Activated naive CD4-positive, alpha-beta T cell treated with anti-CD3 and anti-CD28 coated beads, Interleukin-2, amount 50 U/mL, for 72 hours (primary cell): ENCODE measurements around the gene ICAM1. TPM values are rescaled to one million over a fixed set of nuclear protein-coding genes. Genes with fewer than 3 reads are reported as not detected.
A peak's percentile ranks its signal among the peaks of the same experiment; 100 is the strongest.

Experiments
- ATAC-seq, 2 donors: fragments of 150-1000 bp; cut with Tn5 transposase; 2 replicates each; pipeline ENCODE4 v1.10.0; 2021; ENCODE audit warnings: mild to moderate bottlenecking in 2 of 2, moderate library complexity in 2 of 2
- DNase-seq, 2 donors: peaks; one replicate each; pipeline ENCODE4 v3.0.0; 2021 to 2022; ENCODE audit warnings: low spot score in 2 of 2
- H3K27ac Mint-ChIP-seq, 2 donors: one replicate each; pipeline ENCODE4 v1.8.0; 2022; ENCODE audit warnings: mild to moderate bottlenecking in 2 of 2, mixed read lengths in 2 of 2
- H3K36me3 Mint-ChIP-seq, 2 donors: one replicate each; pipeline ENCODE4 v1.8.0; 2022; ENCODE audit warnings: mixed read lengths in 2 of 2
- H3K9me3 Mint-ChIP-seq, 2 donors: one replicate each; pipeline ENCODE4 v1.8.0; 2022; ENCODE audit warnings: mixed read lengths in 2 of 2
- total RNA-seq, 2 donors: library from RNA; stranded (reverse); gene quantifications; one replicate each; pipeline ENCODE4 v1.2.3, GENCODE V29; 2022

Gene ICAM1
- total RNA-seq, result 10 to 100 TPM; 15.7 to 33.1 TPM

DNA sequence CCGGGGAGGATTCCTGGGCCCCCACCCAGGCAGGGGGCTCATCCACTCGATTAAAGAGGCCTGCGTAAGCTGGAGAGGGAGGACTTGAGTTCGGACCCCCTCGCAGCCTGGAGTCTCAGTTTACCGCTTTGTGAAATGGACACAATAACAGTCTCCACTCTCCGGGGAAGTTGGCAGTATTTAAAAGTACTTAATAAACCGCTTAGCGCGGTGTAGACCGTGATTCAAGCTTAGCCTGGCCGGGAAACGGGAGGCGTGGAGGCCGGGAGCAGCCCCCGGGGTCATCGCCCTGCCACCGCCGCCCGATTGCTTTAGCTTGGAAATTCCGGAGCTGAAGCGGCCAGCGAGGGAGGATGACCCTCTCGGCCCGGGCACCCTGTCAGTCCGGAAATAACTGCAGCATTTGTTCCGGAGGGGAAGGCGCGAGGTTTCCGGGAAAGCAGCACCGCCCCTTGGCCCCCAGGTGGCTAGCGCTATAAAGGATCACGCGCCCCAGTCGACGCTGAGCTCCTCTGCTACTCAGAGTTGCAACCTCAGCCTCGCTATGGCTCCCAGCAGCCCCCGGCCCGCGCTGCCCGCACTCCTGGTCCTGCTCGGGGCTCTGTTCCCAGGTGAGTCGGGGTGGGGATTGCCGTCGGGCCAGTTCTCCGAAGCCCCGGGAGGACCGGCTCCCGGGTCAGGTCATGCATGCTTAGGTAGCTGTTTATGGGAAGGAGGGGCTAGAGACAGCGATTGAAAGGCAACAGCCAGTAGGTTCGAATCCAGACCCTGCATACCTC, at the start of gene ICAM1:
TSS of gene ICAM1 (plus strand) at position 505 of the 779 bp plus-strand sequence. CDS start at position 545, 40 bp downstream.
- DNase-seq (peak; percentile 78 to 88), ATAC-seq (peak; percentile 67 to 73)
- no peaks in the 10 kb centered on the region for H3K9me3 Mint-ChIP-seq
- H3K36me3 Mint-ChIP-seq, result peaks cover 5 to 12% of the 10 kb centered on the region in 2 donors
- H3K27ac Mint-ChIP-seq, result peak within 1 kb of the TSS; percentile 95 to 99

DNA sequence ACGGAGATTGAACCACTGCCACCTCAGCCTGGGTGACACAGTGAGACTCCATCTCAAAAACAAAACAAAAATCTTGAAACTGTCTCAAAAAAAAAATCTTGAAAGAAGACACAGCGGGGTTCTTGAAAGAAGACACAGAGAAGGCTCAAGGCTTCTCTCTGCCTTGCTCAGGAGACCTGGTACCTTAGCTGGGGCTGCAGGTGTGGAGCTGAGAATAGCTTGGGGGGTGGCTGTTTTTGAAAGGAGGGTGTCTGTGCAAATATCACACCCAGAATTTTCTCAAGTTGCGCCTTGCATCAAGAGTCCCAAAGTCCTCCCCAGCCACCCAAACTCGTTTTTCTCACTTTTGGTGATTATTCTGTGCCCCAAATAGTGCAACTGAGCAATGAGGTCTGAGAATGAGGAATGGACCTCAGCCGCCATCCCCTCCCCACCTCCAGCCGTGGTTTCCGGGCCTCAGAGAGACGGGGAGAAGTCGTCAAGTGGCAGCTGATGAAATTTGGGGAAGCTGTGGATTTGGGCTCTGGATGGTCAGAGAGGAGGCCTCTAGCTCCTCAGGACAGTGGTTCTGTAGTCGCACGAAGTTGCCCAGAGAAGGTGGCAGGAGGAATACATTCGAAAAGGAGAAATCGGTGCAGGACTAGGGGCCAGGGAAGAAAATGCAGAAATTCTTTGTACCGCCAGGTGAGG, 48.6 kb upstream of the ICAM1 start:
- H3K9me3 Mint-ChIP-seq, result no peaks in the 10 kb centered on the region
- no peak for DNase-seq
- no peak for ATAC-seq
- H3K36me3 Mint-ChIP-seq, result no peaks in the 10 kb centered on the region
- H3K27ac Mint-ChIP-seq, result no peak overlapping the region

DNA sequence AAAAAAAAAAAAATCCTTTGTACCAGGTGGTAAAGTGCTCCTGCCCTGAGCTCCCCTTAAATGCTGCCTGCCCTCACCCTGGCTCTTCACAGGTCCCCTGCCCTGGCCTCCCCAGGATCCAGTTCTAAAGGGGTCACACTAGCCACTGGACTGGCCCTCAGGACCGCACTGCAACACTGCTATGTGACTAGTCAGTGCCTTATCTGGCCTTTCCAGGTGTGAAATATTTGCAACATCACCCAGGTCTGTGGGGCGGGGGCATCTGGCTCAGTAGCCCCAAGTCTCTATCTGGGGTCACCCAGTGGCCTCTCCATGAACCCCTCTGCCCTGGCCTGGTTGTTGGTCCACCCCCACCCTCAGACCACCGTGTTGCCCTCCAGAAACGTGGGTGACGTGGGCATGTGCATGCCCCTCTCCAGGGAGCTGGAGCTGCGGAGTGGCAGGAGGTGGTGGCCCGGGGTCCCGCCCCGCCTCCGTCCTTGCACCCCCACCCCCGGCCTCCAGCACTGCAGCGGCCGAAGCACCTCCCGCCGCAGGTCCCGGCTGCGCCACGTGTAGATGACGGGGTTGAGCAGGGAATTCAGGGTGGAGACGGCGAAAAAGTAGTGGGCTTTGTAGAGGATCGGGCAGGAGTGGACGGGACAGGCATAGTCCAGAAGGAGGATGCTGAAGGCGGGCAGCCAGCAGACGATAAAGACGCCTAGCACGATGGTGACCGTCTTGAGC, 47.3 kb upstream of the ICAM1 start:
- no peak for ATAC-seq
- DNase-seq, result no peak
- Mint-ChIP-seq H3K36me3 (no peaks in the 10 kb centered on the region), H3K9me3 (no peaks in the 10 kb centered on the region), H3K27ac (no peak overlapping the region)

DNA sequence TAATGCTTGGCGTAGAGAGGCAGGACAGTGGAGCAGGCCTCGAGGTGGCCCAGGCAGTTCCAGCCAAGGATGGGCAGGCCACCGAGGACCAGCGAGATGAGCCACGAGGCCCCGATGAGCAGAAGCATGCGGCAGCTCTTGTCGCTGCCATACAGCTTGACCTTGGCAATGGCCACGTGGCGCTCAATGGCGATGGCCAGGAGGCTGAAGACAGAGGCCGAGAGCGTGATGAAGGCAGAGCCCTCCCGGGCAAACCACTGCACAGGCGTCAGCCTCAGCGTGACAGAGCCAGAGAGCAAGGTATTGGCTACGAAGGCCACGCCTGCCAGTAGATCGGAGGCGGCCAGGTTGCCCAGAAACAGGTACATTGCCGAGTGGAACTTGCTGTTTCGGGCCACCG, 46.6 kb upstream of the ICAM1 start:
- DNase-seq (no peak), ATAC-seq (no peak)
- H3K9me3 Mint-ChIP-seq, result no peaks in the 10 kb centered on the region
- H3K36me3 Mint-ChIP-seq, result no peaks in the 10 kb centered on the region
- H3K27ac Mint-ChIP-seq, result no peak overlapping the region

DNA sequence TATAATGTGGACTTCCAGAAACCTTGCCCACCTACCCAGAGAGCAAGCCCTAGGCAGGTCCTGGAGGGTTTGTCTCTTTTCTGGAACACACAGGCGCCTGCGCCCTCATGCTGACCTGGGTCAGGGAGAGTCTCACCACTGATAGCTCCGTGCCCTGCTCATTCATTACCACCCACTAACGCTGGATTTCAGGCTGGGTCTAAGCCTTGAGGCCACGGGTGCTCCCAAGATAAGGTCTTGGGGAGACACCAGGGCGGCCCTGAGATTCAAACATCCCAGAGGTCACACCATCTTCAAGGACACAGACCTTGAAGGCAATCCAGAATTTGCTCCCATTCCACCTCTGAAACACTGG, 44.9 kb upstream of the ICAM1 start:
- Mint-ChIP-seq H3K27ac (peak overlapping the region in 1 of 2 donors; percentile 21), H3K36me3 (no peaks in the 10 kb centered on the region), H3K9me3 (no peaks in the 10 kb centered on the region)
- ATAC-seq, result no peak
- DNase-seq, result no peak

GRCh38 chr19:10226376-10227025, 44.4 kb upstream of the ICAM1 start:
- DNase-seq (no peak), ATAC-seq (no peak)
- Mint-ChIP-seq H3K9me3 (no peaks in the 10 kb centered on the region), H3K36me3 (no peaks in the 10 kb centered on the region), H3K27ac (peak overlapping the region in 1 of 2 donors; percentile 21)

GRCh38 chr19:10227026-10227971, 43.6 kb upstream of the ICAM1 start:
- Mint-ChIP-seq H3K9me3 (no peaks in the 10 kb centered on the region), H3K27ac (no peak overlapping the region), H3K36me3 (no peaks in the 10 kb centered on the region)
- DNase-seq (no peak), ATAC-seq (no peak)

DNA sequence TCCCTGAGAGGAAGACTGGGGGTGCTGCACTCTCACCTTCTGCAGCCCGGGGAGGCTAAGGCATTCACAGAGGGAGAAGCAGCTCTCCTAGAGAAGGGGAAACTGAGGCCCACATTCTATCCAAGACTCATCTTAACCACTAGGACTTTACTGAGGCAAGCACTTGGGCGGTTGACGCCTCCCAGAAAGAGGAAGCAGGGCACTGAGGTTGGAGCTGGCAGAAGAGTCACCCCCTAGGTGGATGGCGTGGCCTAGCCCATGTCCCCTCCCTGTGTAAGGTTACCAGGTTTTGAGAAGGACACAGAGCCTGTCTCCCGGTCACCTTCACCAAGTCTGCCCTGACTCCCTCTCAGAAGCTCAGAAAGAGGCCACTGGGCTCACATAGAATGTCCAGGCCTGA, 42.5 kb upstream of the ICAM1 start:
- Mint-ChIP-seq H3K9me3 (no peaks in the 10 kb centered on the region), H3K36me3 (no peaks in the 10 kb centered on the region), H3K27ac (no peak overlapping the region)
- DNase-seq (no peak), ATAC-seq (no peak)

DNA sequence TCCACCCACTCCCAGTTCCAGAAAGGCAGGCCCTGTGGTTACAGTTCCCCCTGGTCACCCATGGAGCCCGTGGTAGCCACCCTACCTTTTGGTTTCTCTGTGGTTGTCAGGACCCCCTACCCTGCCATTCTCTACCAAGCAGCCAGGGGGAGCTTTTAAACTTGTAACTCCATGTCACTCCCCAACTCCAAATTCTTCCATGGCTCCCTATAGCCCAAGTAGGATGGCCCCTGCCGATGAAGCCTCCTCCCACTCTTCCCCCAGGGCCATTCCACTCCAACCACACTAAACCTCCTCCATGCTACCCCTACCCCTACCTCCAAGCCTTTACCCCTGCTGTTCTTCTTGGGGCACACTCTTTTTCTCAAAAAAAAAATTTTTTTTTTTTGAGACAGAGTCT, 42.0 kb upstream of the ICAM1 start:
- H3K9me3 Mint-ChIP-seq, result no peaks in the 10 kb centered on the region
- peak in 1 of 2 donors; percentile 46 for DNase-seq
- peak overlapping the region in 1 of 2 donors; percentile 85 for H3K27ac Mint-ChIP-seq
- no peaks in the 10 kb centered on the region for H3K36me3 Mint-ChIP-seq
- ATAC-seq, result peak; percentile 2 to 27

GRCh38 chr19:10230173-10230860, 40.6 kb upstream of the ICAM1 start:
- DNase-seq (peak in 1 of 2 donors; percentile 33), ATAC-seq (peak; percentile 54 to 64)
- Mint-ChIP-seq H3K9me3 (no peaks in the 10 kb centered on the region), H3K36me3 (no peaks in the 10 kb centered on the region), H3K27ac (peak overlapping the region in 1 of 2 donors; percentile 85)

- Mint-ChIP-seq H3K27ac (peak within 1 kb of the TSS in 1 of 2 donors; percentile 85), H3K36me3 (no peaks in the 10 kb centered on the region), H3K9me3 (no peaks in the 10 kb centered on the region)
- DNase-seq, result peak; percentile 69 to 74
- ATAC-seq, result peak; percentile 28 to 79
Measured at GRCh38 chr19:10230861-10231611, 39.9 kb upstream of the ICAM1 start, which contains the start of gene S1PR2. Gene S1PR2, minus strand, starts transcription at chr19:10231331. Its CDS starts 6,426 bp downstream, at chr19:10224905.

DNA sequence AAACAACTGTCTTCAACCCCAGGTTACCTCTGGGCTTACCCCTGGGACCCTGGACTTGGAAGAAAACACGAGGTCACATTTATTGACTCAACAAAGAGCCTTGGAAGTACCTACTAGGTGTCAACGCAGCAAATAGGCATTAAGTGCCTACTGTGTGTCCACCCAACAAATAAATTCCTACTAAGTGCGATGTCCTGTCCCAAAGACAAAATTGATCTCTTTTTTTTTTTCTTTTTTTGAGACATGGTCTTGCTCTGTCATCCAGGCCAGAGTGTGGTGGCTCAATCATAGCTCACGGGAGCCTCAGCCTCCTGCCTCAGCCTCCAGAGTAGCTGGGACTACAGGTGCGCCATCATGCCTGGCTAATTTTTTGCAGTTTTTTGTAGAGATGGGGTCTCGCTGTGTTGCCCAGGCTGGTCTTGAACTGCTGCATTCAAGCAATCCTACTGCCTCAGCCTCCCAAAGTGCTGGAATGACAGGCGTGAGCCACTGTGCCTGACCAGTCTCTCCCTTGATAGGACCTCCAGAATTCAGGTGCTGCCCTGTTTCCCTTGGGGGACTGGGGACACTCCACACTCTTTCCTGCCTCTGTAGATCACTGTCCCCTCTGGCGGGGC, 39.2 kb upstream of the ICAM1 start:
- Mint-ChIP-seq H3K36me3 (peaks cover 0 to 6% of the 10 kb centered on the region in 2 donors), H3K27ac (no peak overlapping the region), H3K9me3 (no peaks in the 10 kb centered on the region)
- DNase-seq, result no peak
- ATAC-seq, result no peak

GRCh38 chr19:10233946-10234345, 37.0 kb upstream of the ICAM1 start:
- Mint-ChIP-seq H3K27ac (no peak overlapping the region), H3K36me3 (peaks cover 0 to 6% of the 10 kb centered on the region in 2 donors), H3K9me3 (no peaks in the 10 kb centered on the region)
- ATAC-seq, result no peak
- no peak for DNase-seq

GRCh38 chr19:10235003-10235402, 35.9 kb upstream of the ICAM1 start:
- no peak for ATAC-seq
- no peak for DNase-seq
- no peaks in the 10 kb centered on the region for H3K9me3 Mint-ChIP-seq
- H3K36me3 Mint-ChIP-seq, result peaks cover 0 to 6% of the 10 kb centered on the region in 2 donors
- H3K27ac Mint-ChIP-seq, result no peak overlapping the region
